ENCODE results near the gene ZFY. TPM values are rescaled to one million over a fixed set of nuclear protein-coding genes. Genes with fewer than 3 reads are reported as not detected.
"Not testable (repeated sequence)": the region's sequence is repeated elsewhere in the genome, so short reads cannot be mapped to it uniquely, and the experiment has no call there.

ZFY gene
- total RNA-seq, 1 donor from 2014 or later: 16.8 TPM

DNA sequence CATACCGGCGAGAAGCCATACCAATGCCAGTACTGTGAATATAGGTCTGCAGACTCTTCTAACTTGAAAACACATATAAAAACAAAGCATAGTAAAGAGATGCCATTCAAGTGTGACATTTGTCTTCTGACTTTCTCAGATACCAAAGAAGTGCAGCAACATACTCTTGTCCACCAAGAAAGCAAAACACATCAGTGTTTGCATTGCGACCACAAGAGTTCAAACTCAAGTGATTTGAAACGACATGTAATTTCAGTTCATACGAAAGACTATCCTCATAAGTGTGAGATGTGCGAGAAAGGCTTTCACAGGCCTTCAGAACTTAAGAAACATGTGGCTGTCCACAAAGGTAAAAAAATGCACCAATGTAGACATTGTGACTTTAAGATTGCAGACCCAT lies 44.1 kb downstream of the ZFY start:
- no peak overlapping the region for H3K4me3 ChIP-seq (ENCODE audit: insufficient read depth, low read depth, low read length)
- H3K4me3 Mint-ChIP-seq (ENCODE audit: unreplicated experiment): no peak overlapping the region
- no peaks in the 10 kb centered on the region for H3K79me2 ChIP-seq (ENCODE audit: insufficient read depth, low read length)
- H3K36me3 Mint-ChIP-seq (ENCODE audit: low read depth, unreplicated experiment): no peaks in the 10 kb centered on the region
- H3K9me3 Mint-ChIP-seq (ENCODE audit: unreplicated experiment): no peaks in the 10 kb centered on the region
- H4K20me1 ChIP-seq (ENCODE audit: insufficient read depth, low read length): no peaks in the 10 kb centered on the region
- no peaks in the 10 kb centered on the region for H3K4me1 Mint-ChIP-seq (ENCODE audit: low read depth, unreplicated experiment)
- no peak for FAIRE-seq
- H3K36me3 ChIP-seq (ENCODE audit: insufficient read depth, low read length): peaks cover 22% of the 10 kb centered on the region
- no peak overlapping the region for H2AFZ ChIP-seq (ENCODE audit: low read depth, low read length)
- H3K4me2 ChIP-seq (ENCODE audit: low read length): no peak overlapping the region
- H3K27ac Mint-ChIP-seq (ENCODE audit: unreplicated experiment): no peak overlapping the region
- H3K27me3 Mint-ChIP-seq (ENCODE audit: low read depth, unreplicated experiment): no peaks in the 10 kb centered on the region
- no peaks in the 10 kb centered on the region for H3K27me3 ChIP-seq (ENCODE audit: insufficient read depth, low read length)
- H3K4me1 ChIP-seq (ENCODE audit: insufficient read depth, low read length): no peaks in the 10 kb centered on the region
- TF ChIP-seq EZH2 (IDR thresholded peaks at IDR 0.05; ENCODE audit: insufficient read depth, low read length): no peak
- TF ChIP-seq, protein P1, sequence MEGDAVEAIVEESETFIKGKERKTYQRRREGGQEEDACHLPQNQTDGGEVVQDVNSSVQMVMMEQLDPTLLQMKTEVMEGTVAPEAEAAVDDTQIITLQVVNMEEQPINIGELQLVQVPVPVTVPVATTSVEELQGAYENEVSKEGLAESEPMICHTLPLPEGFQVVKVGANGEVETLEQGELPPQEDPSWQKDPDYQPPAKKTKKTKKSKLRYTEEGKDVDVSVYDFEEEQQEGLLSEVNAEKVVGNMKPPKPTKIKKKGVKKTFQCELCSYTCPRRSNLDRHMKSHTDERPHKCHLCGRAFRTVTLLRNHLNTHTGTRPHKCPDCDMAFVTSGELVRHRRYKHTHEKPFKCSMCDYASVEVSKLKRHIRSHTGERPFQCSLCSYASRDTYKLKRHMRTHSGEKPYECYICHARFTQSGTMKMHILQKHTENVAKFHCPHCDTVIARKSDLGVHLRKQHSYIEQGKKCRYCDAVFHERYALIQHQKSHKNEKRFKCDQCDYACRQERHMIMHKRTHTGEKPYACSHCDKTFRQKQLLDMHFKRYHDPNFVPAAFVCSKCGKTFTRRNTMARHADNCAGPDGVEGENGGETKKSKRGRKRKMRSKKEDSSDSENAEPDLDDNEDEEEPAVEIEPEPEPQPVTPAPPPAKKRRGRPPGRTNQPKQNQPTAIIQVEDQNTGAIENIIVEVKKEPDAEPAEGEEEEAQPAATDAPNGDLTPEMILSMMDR (IDR thresholded peaks at IDR 0.05; ENCODE audit: insufficient read depth, low read depth, low read length): no peak
- no peak overlapping the region for H3K9ac ChIP-seq (ENCODE audit: low read length)
- no peak for DNase-seq (ENCODE audit: low read depth)
- no peak overlapping the region for H3K27ac ChIP-seq (ENCODE audit: low read depth, low read length)
- no peaks in the 10 kb centered on the region for H3K9me3 ChIP-seq (ENCODE audit: insufficient read depth, low read depth, low read length)

- H2AFZ ChIP-seq (ENCODE audit: low read depth, low read length): no peak overlapping the region
- no peak overlapping the region for H3K4me3 Mint-ChIP-seq (ENCODE audit: unreplicated experiment)
- TF ChIP-seq, protein P1 (IDR thresholded peaks at IDR 0.05; ENCODE audit: insufficient read depth, low read depth, low read length): no peak
- TF ChIP-seq EZH2 (IDR thresholded peaks at IDR 0.05; ENCODE audit: insufficient read depth, low read length): no peak
- H4K20me1 ChIP-seq (ENCODE audit: insufficient read depth, low read length): no peaks in the 10 kb centered on the region
- H3K4me1 ChIP-seq (ENCODE audit: insufficient read depth, low read length): no peaks in the 10 kb centered on the region
- H3K9ac ChIP-seq (ENCODE audit: low read length): no peak overlapping the region
- no peaks in the 10 kb centered on the region for H3K9me3 ChIP-seq (ENCODE audit: insufficient read depth, low read depth, low read length)
- H3K36me3 ChIP-seq (ENCODE audit: insufficient read depth, low read length): peaks cover 5% of the 10 kb centered on the region
- no peak for FAIRE-seq
- no peak overlapping the region for H3K27ac ChIP-seq (ENCODE audit: low read depth, low read length)
- no peak overlapping the region for H3K4me2 ChIP-seq (ENCODE audit: low read length)
- no peak for DNase-seq (ENCODE audit: low read depth)
- no peak overlapping the region for H3K4me3 ChIP-seq (ENCODE audit: insufficient read depth, low read depth, low read length)
- no peak overlapping the region for H3K27ac Mint-ChIP-seq (ENCODE audit: unreplicated experiment)
- no peaks in the 10 kb centered on the region for H3K4me1 Mint-ChIP-seq (ENCODE audit: low read depth, unreplicated experiment)
- H3K79me2 ChIP-seq (ENCODE audit: insufficient read depth, low read length): no peaks in the 10 kb centered on the region
- H3K27me3 Mint-ChIP-seq (ENCODE audit: low read depth, unreplicated experiment): no peaks in the 10 kb centered on the region
- no peaks in the 10 kb centered on the region for H3K36me3 Mint-ChIP-seq (ENCODE audit: low read depth, unreplicated experiment)
- no peaks in the 10 kb centered on the region for H3K27me3 ChIP-seq (ENCODE audit: insufficient read depth, low read length)
- no peaks in the 10 kb centered on the region for H3K9me3 Mint-ChIP-seq (ENCODE audit: unreplicated experiment)
Measured at GRCh38 chrY:2984491-2984890, 49.3 kb downstream of the ZFY start.

- H3K27me3 ChIP-seq (ENCODE audit: insufficient read depth, low read length); H3K4me1 Mint-ChIP-seq (ENCODE audit: low read depth, unreplicated experiment); H3K9me3 Mint-ChIP-seq (ENCODE audit: unreplicated experiment); H2AFZ ChIP-seq (ENCODE audit: low read depth, low read length); H3K4me1 ChIP-seq (ENCODE audit: insufficient read depth, low read length); H3K27ac ChIP-seq (ENCODE audit: low read depth, low read length); FAIRE-seq; H3K4me2 ChIP-seq (ENCODE audit: low read length); H3K36me3 ChIP-seq (ENCODE audit: insufficient read depth, low read length); DNase-seq (ENCODE audit: low read depth); H3K27me3 Mint-ChIP-seq (ENCODE audit: low read depth, unreplicated experiment); H4K20me1 ChIP-seq (ENCODE audit: insufficient read depth, low read length); H3K9me3 ChIP-seq (ENCODE audit: insufficient read depth, low read depth, low read length); H3K9ac ChIP-seq (ENCODE audit: low read length); H3K36me3 Mint-ChIP-seq (ENCODE audit: low read depth, unreplicated experiment); H3K4me3 ChIP-seq (ENCODE audit: insufficient read depth, low read depth, low read length); H3K4me3 Mint-ChIP-seq (ENCODE audit: unreplicated experiment); H3K27ac Mint-ChIP-seq (ENCODE audit: unreplicated experiment); H3K79me2 ChIP-seq (ENCODE audit: insufficient read depth, low read length): not testable (repeated sequence)
Measured at GRCh38 chrY:2987178-2987577, 52.0 kb downstream of the ZFY start.

GRCh38 chrY:2997369-2997768 lies 62.2 kb downstream of the ZFY start:
- DNase-seq (ENCODE audit: low read depth); H4K20me1 ChIP-seq (ENCODE audit: insufficient read depth, low read length); H2AFZ ChIP-seq (ENCODE audit: low read depth, low read length); H3K27ac ChIP-seq (ENCODE audit: low read depth, low read length); H3K27me3 Mint-ChIP-seq (ENCODE audit: low read depth, unreplicated experiment); H3K9me3 Mint-ChIP-seq (ENCODE audit: unreplicated experiment); H3K4me1 ChIP-seq (ENCODE audit: insufficient read depth, low read length); H3K4me3 ChIP-seq (ENCODE audit: insufficient read depth, low read depth, low read length); H3K9me3 ChIP-seq (ENCODE audit: insufficient read depth, low read depth, low read length); H3K4me1 Mint-ChIP-seq (ENCODE audit: low read depth, unreplicated experiment); H3K9ac ChIP-seq (ENCODE audit: low read length); H3K27me3 ChIP-seq (ENCODE audit: insufficient read depth, low read length); H3K27ac Mint-ChIP-seq (ENCODE audit: unreplicated experiment); H3K4me2 ChIP-seq (ENCODE audit: low read length); H3K79me2 ChIP-seq (ENCODE audit: insufficient read depth, low read length); H3K36me3 ChIP-seq (ENCODE audit: insufficient read depth, low read length); H3K36me3 Mint-ChIP-seq (ENCODE audit: low read depth, unreplicated experiment); FAIRE-seq; H3K4me3 Mint-ChIP-seq (ENCODE audit: unreplicated experiment): not testable (repeated sequence)

Data from astrocyte (in vitro differentiated cells and primary cell).